Measurements from ENCODE around the gene HDAC7.

HDAC7 gene

DNA sequence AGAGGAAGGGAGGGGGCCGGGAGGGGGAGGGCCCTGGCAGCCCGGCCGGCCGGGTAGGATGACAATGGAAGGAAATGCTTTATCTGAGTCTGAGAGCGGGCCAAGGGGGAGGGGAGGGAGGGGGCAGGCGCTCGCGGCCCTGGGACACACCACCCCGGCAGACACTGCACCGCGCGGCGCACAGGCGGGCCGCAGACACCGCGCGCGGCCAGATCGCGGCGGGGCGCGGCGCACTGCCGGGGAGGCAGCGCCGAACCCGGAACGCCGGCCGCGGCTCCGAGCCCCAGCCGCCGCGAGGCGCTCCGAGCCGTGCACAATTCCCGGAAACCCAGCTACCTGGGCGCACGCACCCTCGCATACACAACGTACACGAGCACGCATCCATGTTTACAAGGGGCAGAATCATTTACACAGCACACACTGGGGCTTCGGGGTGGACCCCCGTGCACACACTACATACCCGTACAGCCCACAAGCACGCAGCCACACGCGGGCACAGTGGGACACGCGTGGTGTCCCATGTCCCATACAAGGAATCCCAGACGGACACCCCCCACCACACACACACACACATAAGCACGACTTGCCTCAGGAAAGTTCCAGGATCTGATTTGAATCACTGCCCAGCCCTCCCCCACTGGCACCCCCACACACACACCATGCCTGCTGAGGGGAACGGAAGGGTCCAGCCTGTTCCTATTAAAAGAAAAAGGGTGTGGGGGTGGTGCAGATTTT lies at the start of gene HDAC7:
Gene HDAC7 (minus strand): TSS at position 8 of the 735 bp plus-strand sequence. CDS start 118 bp downstream, outside the sequence.
- TF ChIP-seq, protein P1, sequence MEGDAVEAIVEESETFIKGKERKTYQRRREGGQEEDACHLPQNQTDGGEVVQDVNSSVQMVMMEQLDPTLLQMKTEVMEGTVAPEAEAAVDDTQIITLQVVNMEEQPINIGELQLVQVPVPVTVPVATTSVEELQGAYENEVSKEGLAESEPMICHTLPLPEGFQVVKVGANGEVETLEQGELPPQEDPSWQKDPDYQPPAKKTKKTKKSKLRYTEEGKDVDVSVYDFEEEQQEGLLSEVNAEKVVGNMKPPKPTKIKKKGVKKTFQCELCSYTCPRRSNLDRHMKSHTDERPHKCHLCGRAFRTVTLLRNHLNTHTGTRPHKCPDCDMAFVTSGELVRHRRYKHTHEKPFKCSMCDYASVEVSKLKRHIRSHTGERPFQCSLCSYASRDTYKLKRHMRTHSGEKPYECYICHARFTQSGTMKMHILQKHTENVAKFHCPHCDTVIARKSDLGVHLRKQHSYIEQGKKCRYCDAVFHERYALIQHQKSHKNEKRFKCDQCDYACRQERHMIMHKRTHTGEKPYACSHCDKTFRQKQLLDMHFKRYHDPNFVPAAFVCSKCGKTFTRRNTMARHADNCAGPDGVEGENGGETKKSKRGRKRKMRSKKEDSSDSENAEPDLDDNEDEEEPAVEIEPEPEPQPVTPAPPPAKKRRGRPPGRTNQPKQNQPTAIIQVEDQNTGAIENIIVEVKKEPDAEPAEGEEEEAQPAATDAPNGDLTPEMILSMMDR (conservative IDR thresholded peaks at IDR 0.05; ENCODE audit: low read length): no peak
- peak; percentile 88 for DNase-seq (ENCODE audit: low read depth)
- peak within 1 kb of the TSS; percentile 90 for H3K4me3 ChIP-seq (ENCODE audit: low read length)

DNA sequence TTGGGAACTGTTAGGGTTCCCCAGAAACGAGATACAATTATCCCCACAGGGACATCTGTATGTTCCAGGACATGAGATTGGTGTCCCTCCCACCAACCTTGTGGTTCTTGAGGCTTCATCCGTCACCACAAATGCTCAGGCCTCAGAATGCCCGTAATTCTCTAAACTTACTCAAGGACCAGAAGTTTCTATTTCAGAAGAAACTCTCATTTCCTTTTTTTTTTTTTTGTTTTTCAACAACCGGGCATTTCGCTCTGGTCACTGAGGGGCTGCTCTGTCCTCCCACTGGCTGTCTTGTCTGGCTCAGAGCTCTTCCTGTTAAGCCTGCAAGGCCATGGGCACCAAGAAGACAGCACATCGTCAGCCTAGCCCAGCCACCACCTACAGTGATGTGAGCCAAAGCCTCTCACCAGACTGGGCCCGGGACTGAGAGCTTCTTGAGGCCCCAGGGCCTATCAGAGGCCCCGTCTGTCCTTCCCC lies 48.9 kb upstream of the HDAC7 start:
- TF ChIP-seq, protein P1 (conservative IDR thresholded peaks at IDR 0.05; ENCODE audit: low read length): no peak
- DNase-seq (ENCODE audit: low read depth): no peak
- H3K4me3 ChIP-seq (ENCODE audit: low read length): no peak overlapping the region

DNA sequence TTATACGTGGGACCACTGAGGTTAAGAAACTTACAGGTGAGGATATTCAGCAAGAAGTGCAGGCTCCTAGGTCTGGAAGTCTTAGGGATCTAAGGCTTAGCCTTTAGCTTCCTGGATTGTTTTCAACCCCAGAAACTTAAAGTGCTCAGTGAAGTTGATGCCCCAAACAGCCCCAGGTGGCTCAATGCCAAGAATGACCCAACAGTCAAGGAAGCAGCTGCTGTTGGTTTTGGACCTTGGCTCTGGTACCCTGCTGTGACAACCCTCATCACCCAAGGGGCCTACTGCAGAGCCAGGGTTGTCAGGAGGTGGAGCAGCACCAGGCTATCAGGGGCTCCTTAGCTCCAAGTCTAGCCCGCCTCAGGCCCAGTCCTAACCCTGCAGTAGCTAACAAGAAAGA lies 48.3 kb upstream of the HDAC7 start:
- H3K4me3 ChIP-seq (ENCODE audit: low read length): no peak overlapping the region
- TF ChIP-seq, protein P1 (conservative IDR thresholded peaks at IDR 0.05; ENCODE audit: low read length): no peak
- peak; percentile 41 for DNase-seq (ENCODE audit: low read depth)

DNA sequence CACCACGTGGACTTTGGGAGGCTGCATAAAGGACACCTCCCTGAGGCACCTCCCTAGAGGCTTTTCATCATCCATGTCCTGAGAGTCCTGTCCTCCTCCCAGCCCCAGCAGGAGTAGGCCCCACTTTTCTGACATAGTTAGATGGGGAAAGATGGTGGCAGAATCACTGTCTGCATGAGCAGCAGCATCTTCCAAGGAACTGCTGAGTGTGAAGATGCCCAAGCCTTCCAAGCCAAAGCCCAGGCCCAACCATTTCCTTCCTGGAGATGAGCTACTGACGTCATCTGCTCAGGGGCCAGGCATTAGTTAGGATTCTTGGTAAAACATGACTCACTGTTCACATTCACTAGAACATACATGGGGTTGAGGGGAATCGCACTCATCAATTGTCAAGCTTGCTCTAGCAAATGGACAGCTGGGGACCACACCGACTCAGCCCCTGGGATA lies 47.8 kb upstream of the HDAC7 start:
- peak; percentile 85 for DNase-seq (ENCODE audit: low read depth)
- H3K4me3 ChIP-seq (ENCODE audit: low read length): no peak overlapping the region
- TF ChIP-seq, protein P1 (conservative IDR thresholded peaks at IDR 0.05; ENCODE audit: low read length): no peak

DNA sequence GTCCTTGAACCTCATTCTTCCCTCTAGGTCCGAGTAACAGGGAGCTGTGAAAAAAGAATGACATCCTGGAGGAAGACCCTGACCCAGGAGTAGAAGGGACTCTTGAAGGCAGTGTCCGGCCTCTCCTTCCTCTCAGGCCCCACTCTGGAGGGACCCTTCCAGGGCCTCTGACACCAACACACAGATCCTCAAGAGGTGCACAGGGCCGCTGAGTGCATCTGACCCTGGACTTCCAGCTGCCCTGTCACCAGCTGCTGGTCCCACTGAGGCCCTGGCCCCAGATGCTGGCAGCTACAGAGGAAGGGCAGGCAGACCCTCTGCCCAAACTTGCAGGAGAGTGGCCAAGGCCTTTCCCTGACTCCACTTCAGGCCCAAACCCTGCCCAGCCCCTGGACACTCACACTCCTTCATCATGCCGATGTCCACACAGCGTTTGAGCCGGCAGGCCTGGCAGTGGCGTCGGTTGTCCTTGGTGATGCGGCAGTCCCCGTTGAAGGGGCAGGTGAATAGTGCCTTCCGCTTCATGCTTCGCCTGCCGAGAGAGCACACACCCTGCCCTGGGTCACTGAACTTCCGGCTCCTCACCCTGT lies 45.0 kb upstream of the HDAC7 start:
- no peak for DNase-seq (ENCODE audit: low read depth)
- TF ChIP-seq, protein P1 (conservative IDR thresholded peaks at IDR 0.05; ENCODE audit: low read length): no peak
- no peak overlapping the region for H3K4me3 ChIP-seq (ENCODE audit: low read length)

DNA sequence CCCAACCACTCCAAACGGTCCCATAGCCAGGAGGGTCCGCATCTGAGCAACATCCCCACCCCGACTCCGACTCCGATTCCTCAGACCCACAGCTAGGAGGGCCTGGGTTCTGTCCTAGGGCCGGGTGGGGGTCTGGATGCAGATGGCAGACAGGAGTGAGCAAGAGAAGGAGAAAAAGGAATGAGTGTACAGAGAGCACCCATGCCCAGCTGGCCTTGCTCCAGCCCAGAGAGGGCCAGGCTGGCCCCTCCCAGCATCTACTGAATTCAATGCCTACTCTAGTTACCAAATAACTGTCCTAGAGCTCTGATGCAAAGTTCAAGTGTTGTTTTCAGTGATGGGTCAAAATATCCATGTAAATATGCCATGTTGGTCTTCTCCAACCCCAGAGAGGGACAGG lies 44.3 kb upstream of the HDAC7 start:
- no peak for DNase-seq (ENCODE audit: low read depth)
- TF ChIP-seq, protein P1 (conservative IDR thresholded peaks at IDR 0.05; ENCODE audit: low read length): no peak
- H3K4me3 ChIP-seq (ENCODE audit: low read length): no peak overlapping the region

DNA sequence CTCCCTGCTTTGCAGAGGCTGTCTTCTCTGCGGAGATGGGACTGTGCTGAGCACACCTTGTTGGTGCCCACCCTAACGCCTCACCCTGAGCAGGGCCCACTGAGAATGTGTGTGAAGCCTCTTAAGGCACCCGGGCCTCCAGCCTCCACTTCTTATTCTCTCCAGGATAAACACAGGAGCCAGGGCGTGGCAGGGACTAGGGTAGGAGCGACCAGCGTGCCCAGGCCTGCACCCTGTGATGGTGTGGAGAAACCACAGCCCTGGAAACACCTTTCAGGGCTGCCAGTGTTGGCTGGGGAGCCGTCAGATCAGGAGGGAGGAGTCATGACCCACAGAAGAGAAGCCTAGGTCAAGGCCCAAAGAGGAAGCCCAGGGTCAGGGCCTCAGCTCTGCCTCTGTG lies 43.8 kb upstream of the HDAC7 start:
- DNase-seq (ENCODE audit: low read depth): no peak
- no peak overlapping the region for H3K4me3 ChIP-seq (ENCODE audit: low read length)
- TF ChIP-seq, protein P1 (conservative IDR thresholded peaks at IDR 0.05; ENCODE audit: low read length): no peak
